GM18858 (cell line): ENCODE results near the gene PPFIA2.

Experiments
- ATAC-seq: cut with Tn5 transposase; IDR thresholded peaks from one replicate; pipeline ENCODE4 v1.9.1; 2021; ENCODE audit not compliant: unreplicated experiment

PPFIA2 gene

GRCh38 chr12:81564237-81564636, 194.9 kb downstream of the PPFIA2 start:
- no peak for ATAC-seq

GRCh38 chr12:81558031-81558430, 201.1 kb downstream of the PPFIA2 start:
- no peak for ATAC-seq

- ATAC-seq, result no peak
Observed at GRCh38 chr12:81546811-81547210, 212.3 kb downstream of the PPFIA2 start.

GRCh38 chr12:81543621-81544139, 215.5 kb downstream of the PPFIA2 start:
- ATAC-seq, result no peak

GRCh38 chr12:81542065-81543010, 216.8 kb downstream of the PPFIA2 start:
- ATAC-seq, result no peak

- ATAC-seq, result no peak
Observed at GRCh38 chr12:81541121-81541520, 218.0 kb downstream of the PPFIA2 start.

- ATAC-seq, result no peak
Observed at GRCh38 chr12:81539279-81539678, 219.9 kb downstream of the PPFIA2 start.

GRCh38 chr12:81533054-81533453, 226.1 kb downstream of the PPFIA2 start:
- ATAC-seq, result no peak

- no peak for ATAC-seq
Observed at GRCh38 chr12:81530352-81530751, 228.8 kb downstream of the PPFIA2 start.

- peak; percentile 73 for ATAC-seq
Observed at GRCh38 chr12:81520064-81520945, 238.8 kb downstream of the PPFIA2 start.

GRCh38 chr12:81518638-81519037, 240.5 kb downstream of the PPFIA2 start:
- no peak for ATAC-seq

- ATAC-seq, result no peak
Observed at GRCh38 chr12:81517296-81517695, 241.9 kb downstream of the PPFIA2 start.

- no peak for ATAC-seq
Observed at GRCh38 chr12:81502912-81503695, 256.0 kb downstream of the PPFIA2 start.

GRCh38 chr12:81500788-81501187, 258.4 kb downstream of the PPFIA2 start:
- no peak for ATAC-seq

- no peak for ATAC-seq
Observed at GRCh38 chr12:81499809-81500208, 259.3 kb downstream of the PPFIA2 start.

- no peak for ATAC-seq
Observed at GRCh38 chr12:81492131-81492720, 266.9 kb downstream of the PPFIA2 start.

GRCh38 chr12:81472934-81473333, 286.2 kb downstream of the PPFIA2 start:
- no peak for ATAC-seq

- no peak for ATAC-seq
Observed at GRCh38 chr12:81470923-81471322, 288.2 kb downstream of the PPFIA2 start.

- no peak for ATAC-seq
Observed at GRCh38 chr12:81468206-81468605, 290.9 kb downstream of the PPFIA2 start.

- ATAC-seq, result no peak
Observed at GRCh38 chr12:81465876-81466275, 293.3 kb downstream of the PPFIA2 start.
